Hematopoietic multipotent progenitor cell treated with erythropoietin and hydrocortisone succinate and interleukin-3 and kit ligand, for 6 days (in vitro differentiated cells): ENCODE results near the gene SIX4.
"Not testable (repeated sequence)": the region's sequence is repeated elsewhere in the genome, so short reads cannot be mapped to it uniquely, and the experiment has no call there.

Experiments used
- DNase-seq: peaks from one replicate; pipeline ENCODE4 v3.0.0-alpha.2; 2015

SIX4 gene

DNA sequence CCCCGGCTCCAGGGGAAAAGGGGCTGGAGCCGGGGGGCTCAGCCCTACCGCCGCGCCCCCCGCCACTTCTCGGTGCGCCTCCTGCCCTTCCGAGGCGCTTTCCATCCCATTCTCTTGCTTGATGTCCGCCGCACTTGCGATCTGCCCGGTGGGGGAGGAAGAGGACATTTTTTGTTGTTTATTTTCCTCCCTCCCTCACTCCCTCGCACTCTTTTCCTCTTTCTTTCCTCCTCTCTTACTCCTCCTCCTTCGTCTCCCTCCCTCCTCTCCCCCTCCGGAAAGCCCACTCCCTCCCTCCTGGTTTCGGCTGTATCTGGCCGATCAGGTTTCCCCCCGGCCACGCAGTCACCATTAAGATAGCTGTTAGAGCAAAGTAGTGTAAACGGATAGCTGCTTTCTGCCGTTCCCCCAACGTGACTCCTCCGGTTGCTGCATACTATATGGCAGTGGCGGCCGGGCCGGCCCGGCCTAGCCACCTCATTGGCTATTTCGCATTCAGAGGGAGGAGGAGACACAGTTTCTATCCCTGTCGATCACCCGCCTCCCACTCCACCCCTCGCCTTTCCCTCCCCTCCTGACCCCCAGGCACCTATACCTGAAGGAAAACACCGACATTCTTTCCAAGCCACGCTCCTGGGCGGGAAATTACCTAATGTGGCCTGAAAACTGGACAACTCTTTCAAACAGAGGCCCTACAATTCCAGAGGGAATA is at the start of gene SIX4:
SIX4 (minus strand) TSS at position 445 of the 712 bp plus-strand sequence; CDS start at position 168, 277 bp downstream.
- peak; percentile 54 for DNase-seq

DNA sequence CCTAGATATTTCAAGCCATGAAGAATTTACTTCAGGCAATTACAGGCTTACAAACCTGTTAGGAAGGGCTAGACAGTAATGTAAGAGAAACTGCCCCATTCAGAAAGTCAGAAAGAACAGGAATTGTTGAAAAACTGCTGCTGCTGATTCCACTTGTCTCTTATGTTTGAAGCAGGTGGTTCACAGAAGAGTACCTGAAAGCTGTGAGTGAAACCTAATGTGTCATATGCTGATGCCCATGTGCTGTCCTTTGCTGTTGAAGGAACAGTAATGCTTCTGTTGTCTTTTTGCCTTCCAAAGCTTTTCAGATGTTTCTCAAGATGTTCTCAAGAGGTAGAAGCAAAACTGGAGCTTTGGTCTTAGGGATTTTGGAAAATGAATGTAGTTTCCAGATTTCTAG is 49.4 kb upstream of the SIX4 start:
- DNase-seq: no peak

- no peak for DNase-seq
Observed at GRCh38 chr14:60771117-60771516, 47.0 kb upstream of the SIX4 start.

DNA sequence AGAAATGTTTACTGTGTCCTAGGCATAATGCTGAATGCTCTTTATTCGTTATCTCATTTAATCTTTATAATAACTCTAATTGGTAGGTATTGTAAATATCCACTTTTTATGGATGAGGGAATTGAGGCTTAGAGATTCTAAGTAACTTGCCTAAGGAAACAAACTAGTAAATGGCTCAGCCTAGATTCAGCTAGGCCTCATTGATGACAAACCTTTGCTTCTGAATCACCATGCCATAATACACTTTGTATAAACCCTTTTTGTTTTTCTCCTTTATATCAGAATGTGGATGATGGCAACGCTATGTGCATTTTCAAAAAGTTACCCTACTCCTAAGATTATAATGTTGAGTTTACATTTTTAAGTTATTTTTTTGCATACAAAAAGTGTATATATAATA is 44.5 kb upstream of the SIX4 start:
- DNase-seq: no peak

DNA sequence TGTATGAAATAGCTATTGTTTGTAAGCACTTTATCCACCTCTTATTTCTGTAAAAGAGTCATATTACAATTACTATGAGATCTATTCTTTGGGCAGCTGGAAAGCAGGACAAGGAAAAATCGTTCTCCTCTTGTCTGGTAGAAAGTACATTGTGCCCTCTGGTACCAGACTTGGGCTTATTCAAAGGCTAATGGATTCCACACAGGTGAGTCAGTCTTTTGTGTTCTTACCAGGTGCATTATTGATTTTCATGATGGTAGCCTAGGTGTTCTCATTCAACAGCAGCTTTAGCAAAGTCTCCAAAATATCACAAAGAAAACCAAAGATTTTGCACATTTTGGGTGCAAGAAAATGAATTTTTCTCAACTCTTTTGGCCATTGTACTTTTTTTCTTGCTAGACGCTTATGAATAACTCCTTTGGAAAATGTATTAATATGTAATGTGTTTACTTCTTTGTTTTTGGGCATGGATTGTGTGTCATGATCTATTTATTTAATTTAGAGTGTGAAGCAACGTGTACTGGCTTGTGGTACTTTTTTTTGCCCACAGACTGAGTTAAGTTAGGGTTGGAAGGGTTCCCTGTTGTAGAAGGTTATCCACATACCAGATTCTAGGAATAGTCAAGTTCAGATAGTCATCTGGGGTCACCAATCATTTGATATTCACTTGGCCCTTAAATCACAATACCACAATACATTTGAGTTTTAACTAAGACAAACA is 36.7 kb upstream of the SIX4 start:
- no peak for DNase-seq

GRCh38 chr14:60760209-60760608 is 36.1 kb upstream of the SIX4 start:
- peak; percentile 37 for DNase-seq

DNA sequence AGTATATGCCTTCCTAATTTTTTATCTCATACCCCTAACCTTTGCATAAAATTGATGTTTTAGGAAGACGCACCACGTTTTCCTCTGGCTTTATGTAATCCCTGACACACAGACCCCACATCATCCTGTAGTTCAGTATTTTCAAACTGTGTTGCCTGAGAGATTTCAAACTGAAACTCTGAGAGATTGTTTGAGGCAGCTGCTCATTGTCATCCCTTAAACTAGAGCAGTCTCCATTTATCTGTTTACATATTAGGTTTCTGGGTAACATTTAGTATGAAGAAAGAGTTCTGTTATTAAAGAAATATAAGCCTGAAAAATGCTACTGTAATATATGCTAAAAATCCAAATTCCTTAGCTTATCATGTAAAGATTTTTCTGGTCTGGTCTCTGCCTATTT is 34.7 kb upstream of the SIX4 start:
- no peak for DNase-seq

DNA sequence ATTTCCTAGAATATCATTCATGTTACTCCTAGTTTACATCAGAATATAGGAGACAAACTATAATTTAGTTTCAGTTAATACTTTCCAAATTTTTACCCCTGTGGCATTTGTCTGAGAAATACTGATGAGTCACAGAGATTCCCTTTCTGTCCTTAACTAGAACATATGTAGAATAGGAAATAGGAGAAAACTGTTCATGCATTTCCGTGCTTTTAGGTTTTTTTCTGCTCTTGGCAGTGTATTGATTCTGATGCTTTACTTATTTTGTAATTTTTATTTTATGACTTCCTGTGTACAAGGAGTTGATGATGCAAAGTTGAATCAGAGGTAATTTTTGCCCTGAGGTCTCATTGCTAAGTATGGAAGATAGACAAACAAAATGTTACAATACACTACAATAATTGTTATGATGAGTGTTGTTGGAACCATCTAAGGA is 33.4 kb upstream of the SIX4 start:
- no peak for DNase-seq

DNA sequence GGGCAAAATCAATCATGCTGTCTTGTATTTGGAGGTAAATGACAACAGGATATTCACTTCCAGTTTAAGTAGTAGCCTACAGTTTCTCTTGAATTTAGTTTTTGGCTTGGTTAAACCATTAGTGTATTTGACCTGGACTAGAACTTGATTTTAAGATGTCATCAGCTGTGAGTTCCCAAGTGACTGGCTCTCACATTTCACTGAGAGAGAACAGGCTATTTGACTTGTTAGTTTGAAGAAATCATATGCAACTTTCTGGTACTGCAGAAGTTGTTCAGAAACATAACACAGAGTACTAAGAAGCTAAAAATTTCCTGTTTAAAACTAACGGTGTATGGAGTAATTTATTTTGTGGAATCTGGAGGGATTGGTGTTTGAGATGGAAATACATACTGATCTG is 32.7 kb upstream of the SIX4 start:
- DNase-seq: no peak

DNA sequence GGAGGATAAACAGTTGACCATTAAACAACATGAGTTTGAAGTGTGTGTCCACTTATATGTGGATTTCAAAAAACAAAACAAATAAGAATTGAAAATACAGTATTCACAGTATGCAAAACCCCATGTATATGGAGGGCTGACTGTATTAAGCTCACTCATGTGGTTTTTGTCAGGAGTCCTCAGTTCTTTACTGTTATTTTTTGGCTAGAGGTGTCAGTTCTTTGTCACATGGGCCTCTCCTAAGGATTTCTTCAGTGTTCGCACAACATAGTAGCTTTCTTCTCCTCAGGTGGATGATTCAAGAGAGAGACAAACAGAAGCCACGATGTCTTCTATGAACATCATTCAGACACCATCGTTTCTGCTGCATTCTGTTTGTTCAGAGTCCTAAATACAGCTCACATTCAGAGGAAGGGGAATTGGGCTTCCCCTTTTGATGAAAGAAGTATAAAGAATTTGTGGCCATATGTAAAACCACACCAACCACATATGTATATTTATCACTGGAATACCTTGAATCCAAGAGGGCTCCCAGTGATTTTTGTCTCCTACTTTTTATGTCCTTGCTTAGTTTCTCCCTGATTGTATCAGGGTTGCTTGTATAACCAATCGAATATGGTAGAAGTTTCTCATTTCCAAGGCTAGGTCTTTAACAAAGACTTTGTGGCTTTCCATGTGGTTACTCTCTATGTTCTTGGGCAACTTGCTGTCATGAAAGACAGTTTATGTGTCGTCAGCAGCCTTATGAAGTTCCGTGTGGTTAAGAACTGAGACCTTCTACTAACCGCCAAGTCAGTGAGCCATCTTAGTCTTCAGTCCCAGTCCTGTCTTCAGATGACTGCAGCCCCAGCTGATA is 29.3 kb upstream of the SIX4 start:
- peak; percentile 86 for DNase-seq

DNA sequence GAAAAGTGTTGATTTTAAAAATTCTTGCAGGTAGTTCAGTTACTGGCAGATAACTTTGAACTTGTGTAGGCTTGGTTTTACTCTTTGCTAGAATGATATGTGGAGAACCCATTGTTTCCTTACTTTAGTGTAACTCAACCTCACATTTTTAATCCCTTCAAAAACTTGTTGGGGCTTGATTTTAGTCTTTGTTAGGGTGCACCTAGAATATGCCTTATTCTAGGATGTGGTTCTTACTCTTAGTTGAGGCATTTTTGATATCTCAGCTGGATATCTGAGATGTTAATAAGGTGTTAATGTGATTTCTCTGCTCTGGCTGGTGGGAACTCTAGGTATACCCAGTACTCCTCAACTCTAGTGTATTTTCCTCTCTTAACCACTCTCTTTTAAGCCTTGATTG is 20.4 kb upstream of the SIX4 start:
- no peak for DNase-seq

DNA sequence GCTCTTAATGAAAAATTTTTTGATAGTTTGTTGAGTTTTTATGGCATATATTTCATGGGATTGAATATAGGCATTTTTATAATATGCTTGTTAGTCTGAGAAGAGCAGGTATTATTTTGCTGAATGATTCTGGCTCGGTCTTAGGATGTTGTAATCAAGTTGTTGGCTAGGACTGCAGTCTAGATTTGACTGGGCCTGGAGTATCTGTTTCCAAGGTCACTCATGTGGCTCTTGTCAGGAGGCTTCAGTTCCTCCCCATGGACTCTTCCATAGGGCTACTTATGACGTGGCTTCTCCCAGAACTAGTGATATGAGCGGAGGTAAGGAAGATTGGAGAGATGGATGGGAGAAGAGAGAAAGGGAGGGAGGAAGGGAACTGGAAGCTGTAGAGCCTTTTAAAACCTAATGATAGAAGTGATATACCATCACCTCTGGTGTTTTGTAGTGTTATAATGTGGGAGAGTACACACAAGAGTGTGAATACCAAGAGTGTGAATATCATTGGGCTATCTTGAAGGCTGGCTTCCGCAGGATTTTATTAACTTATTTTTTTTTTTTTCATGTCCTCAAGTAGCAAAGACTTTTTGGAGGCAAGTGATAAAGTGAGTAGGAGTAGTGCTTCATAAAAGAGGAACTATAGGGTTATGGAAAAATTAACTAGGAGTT is 14.8 kb upstream of the SIX4 start:
- DNase-seq: no peak

GRCh38 chr14:60736494-60736893 is 12.3 kb upstream of the SIX4 start:
- DNase-seq: no peak

GRCh38 chr14:60735416-60735815 is 11.3 kb upstream of the SIX4 start:
- DNase-seq: peak; percentile 29

- DNase-seq: peak; percentile 90
Observed at GRCh38 chr14:60734465-60735242, 10.5 kb upstream of the SIX4 start, which contains the start of gene MNAT1. Gene MNAT1 (plus strand): TSS chr14:60734761. CDS start chr14:60734863, 102 bp downstream.

DNA sequence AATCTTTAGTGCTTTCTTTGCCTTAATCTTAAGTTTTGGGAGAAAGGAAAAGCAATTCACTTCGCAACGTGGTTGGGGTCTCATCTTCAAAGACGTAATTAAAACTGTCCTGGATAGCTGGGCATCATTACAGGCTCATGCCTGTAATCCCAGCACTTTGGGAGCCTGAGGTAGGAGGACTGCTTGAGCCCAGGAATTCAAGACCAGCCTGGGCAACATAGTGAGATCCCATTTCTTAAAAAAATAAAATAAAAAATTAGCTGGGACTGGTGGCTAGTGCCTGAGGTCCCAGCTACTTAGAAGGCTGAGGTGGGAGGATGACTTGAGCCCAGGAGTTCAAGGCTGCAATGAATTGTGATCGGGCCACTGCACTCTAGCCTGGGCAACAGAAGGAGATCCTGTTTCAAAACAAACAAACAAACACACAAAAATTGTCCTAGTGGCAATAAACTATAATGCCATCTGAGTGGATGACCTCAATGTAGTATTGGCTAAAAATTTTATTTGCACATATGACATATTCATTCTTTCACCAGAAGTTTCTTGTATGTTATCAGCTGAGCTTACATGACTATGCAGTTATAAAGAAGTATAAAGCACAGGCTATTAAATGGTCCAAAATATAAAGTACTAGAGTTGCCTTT is 8.8 kb upstream of the SIX4 start:
- DNase-seq: no peak

- not testable (repeated sequence) for DNase-seq
Observed at GRCh38 chr14:60731291-60731690, 7.1 kb upstream of the SIX4 start.

DNA sequence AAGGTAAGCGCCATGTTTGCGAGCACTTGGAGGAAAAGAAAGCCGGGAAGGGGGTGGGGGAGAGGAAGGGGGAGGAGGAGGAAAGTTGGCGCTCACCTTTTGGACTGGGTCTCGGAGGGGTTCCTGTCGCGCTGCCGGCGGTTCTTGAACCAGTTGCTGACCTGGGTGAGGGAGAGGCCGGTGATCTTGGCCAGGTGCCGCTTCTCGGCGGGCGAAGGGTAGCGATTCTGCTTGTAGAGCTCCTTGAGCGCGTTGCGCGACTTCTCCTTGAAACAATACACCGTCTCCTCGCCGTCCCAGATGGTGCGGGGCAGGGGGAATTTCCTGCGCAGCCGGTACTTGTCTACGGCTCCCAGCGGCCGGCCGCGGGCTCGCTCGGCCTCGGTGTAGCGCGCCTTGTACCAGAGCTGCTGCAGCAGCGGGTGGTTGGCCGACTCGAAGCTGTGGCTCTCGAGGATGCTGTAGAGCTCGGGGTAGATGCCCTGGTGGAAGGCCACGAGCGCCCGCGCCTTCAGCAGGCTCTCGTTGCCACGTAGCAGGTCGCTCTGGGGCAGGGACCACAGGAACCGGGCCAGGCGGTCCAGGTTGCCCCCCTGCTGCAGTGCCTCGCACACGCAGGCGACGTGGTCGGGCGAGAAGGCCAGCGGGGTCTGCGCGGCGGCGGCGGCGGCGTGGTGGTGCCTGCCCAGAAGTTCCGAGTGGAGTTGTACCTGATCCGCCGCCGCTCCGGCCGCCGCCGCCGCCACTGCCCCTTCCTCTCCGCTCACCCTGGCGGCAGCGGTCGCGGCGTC is 840 bp downstream of the SIX4 start:
- peak; percentile 49 for DNase-seq

DNA sequence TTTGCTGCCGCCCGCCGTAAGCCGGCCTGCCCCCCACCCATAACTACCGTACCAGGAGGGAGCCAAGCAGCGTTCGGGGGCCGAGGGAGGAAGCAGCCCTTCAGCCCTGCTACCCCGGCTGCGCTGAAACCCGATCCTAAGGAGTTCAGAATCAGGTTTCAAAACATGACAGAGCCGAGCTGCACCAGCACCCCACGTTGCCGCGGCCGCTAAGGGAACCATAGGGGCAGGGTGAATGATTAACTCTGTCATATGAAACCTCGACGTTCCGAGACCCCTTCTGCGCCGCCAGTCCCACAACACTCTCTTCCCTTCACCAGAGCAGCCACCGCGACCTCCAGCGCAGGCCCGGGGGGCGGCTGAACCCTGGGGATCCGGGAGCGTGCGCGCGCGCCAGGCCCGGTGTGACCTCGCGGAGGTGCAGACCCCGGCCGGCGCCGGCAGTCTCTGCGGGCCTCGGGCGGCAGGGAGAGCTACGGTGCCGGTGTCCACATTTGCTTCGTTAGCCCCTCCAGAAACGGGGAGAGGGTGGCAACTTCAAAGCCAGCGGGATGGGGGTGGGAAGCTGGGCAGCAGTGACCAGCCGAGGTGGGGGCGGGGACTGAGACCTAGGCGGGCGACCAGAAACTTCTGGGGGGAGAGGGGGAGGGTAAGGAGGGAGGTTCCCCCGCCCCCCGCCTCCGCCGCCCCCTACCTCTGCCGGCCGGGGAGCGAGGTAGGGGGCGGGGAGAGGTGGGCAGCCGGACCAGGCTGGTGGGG is 1.6 kb downstream of the SIX4 start:
- peak; percentile 42 for DNase-seq

GRCh38 chr14:60722107-60722356 is 2.1 kb downstream of the SIX4 start:
- no peak for DNase-seq
